Ovary (tissue), 3 donors: ENCODE measurements around the gene DCAF7.

Source experiments
- EP300 ChIP-seq: sonication (generic); formaldehyde crosslinking; IDR thresholded peaks from one replicate; pipeline ENCODE4 v1.6.1; 2017; ENCODE audit warnings: antibody characterized with exemption
- POLR2A ChIP-seq: fragments of 450-650 bp; IDR thresholded peaks from one replicate; pipeline ENCODE4 v1.6.1; 2017; ENCODE audit warnings: antibody characterized with exemption, mild to moderate bottlenecking, moderate library complexity
- TF ChIP-seq, protein P1 (sequence below), 3 donors: fragments of 450-650 bp in 2 of 3; fragments of 200-600 bp in 1 of 3; IDR thresholded peaks; one replicate each; pipeline versions ENCODE4 v1.5.1 to v1.8.0; 2016 to 2022; ENCODE audit warnings: antibody characterized with exemption in 3 of 3, mild to moderate bottlenecking in 1 of 3
- donor health status: DM: no; HTN: no; CAD: no.

GRCh38 chr17:63546308-63547082 is 3.8 kb upstream of the DCAF7 start:
- TF ChIP-seq, protein P1, sequence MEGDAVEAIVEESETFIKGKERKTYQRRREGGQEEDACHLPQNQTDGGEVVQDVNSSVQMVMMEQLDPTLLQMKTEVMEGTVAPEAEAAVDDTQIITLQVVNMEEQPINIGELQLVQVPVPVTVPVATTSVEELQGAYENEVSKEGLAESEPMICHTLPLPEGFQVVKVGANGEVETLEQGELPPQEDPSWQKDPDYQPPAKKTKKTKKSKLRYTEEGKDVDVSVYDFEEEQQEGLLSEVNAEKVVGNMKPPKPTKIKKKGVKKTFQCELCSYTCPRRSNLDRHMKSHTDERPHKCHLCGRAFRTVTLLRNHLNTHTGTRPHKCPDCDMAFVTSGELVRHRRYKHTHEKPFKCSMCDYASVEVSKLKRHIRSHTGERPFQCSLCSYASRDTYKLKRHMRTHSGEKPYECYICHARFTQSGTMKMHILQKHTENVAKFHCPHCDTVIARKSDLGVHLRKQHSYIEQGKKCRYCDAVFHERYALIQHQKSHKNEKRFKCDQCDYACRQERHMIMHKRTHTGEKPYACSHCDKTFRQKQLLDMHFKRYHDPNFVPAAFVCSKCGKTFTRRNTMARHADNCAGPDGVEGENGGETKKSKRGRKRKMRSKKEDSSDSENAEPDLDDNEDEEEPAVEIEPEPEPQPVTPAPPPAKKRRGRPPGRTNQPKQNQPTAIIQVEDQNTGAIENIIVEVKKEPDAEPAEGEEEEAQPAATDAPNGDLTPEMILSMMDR (IDR thresholded peaks at IDR 0.05), result no peak
- TF ChIP-seq POLR2A (no peak), EP300 (no peak)
